ENCODE measurements around the gene CGB3.

DNA sequence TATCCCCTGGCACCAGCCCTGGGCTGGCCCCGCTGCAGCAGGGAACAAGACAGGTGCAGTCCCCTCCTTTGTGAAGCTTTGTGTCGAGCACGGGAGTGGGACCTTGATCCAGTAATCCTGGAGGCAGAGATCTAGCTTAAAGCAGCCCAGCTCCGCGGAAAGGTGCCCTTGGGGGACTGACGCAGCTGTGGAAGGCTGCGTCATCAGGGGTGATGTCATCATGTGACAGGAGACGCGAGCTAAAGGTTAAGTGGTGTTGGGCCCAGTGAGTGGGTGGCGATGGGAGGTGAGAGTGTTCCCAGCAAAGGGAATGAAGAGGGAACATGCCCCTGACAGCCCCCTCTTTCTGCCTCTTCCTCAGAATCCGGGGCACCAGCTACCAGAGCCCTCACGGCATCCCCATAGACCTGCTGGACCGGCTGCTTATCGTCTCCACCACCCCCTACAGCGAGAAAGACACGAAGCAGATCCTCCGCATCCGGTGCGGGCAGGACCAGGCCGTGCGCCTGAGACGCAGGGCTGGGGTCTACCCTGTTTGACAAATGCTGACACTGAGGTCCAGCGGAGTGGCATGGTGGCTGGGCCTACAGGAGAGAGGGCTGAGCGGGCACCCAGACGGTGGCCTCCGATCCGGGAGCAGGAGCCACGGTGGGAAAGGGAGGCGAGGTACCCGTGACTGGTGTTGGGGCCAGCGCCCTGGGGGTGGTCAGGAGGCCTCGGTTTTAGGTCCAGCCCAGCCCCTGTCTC is 9.8 kb downstream of the CGB3 start:
- TF ChIP-seq POLR2AphosphoS5 (IDR thresholded peaks at IDR 0.05; ENCODE audit: low read depth, low read length), result no peak
- no peak for TF ChIP-seq TAF1 (IDR thresholded peaks at IDR 0.05; ENCODE audit: borderline replicate concordance, insufficient read depth, low read length)
- TF ChIP-seq REST (IDR thresholded peaks at IDR 0.05; ENCODE audit: insufficient read depth in 1 of 2, low read depth in 2 of 2, low read length in 2 of 2), result no peak
- TF ChIP-seq FOXP2 (optimal IDR thresholded peaks at IDR 0.05; ENCODE audit: borderline replicate concordance, extremely low read depth, extremely low read length, insufficient read depth), result no peak
- TF ChIP-seq SIN3A (IDR thresholded peaks at IDR 0.05; ENCODE audit: borderline replicate concordance, insufficient read depth, low read length), result no peak

Measured in PFSK-1 (cell line).